DOHH2 (cell line): ENCODE data around the gene KREMEN1.

ENCODE experiments used
- EZH2phosphoT487 ChIP-seq: fragments of 200-600 bp; sonication (generic); IDR thresholded peaks from 2 replicates; pipeline ENCODE4 v1.6.1; 2017; ENCODE audit warnings: borderline replicate concordance, mild to moderate bottlenecking, antibody characterized with exemption, low read length, moderate library complexity, mixed read lengths
- TF ChIP-seq, protein P1 (sequence below): fragments of 200-600 bp; sonication (generic); IDR thresholded peaks from one replicate; pipeline ENCODE4 v1.5.1; 2014; ENCODE audit warnings: antibody characterized with exemption, mild to moderate bottlenecking, low read depth, low read length; ENCODE audit not compliant: poor library complexity, severe bottlenecking

- TF ChIP-seq, protein P1, sequence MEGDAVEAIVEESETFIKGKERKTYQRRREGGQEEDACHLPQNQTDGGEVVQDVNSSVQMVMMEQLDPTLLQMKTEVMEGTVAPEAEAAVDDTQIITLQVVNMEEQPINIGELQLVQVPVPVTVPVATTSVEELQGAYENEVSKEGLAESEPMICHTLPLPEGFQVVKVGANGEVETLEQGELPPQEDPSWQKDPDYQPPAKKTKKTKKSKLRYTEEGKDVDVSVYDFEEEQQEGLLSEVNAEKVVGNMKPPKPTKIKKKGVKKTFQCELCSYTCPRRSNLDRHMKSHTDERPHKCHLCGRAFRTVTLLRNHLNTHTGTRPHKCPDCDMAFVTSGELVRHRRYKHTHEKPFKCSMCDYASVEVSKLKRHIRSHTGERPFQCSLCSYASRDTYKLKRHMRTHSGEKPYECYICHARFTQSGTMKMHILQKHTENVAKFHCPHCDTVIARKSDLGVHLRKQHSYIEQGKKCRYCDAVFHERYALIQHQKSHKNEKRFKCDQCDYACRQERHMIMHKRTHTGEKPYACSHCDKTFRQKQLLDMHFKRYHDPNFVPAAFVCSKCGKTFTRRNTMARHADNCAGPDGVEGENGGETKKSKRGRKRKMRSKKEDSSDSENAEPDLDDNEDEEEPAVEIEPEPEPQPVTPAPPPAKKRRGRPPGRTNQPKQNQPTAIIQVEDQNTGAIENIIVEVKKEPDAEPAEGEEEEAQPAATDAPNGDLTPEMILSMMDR: no peak
- no peak for TF ChIP-seq EZH2phosphoT487
Observed at GRCh38 chr22:29082826-29083545, 10.2 kb downstream of the KREMEN1 start.
